ENCODE results near the gene NRSN2. TPM values are rescaled to one million over a fixed set of nuclear protein-coding genes. Genes with fewer than 3 reads are reported as not detected.

The NRSN2 gene, protein sequence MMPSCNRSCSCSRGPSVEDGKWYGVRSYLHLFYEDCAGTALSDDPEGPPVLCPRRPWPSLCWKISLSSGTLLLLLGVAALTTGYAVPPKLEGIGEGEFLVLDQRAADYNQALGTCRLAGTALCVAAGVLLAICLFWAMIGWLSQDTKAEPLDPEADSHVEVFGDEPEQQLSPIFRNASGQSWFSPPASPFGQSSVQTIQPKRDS
- 38.7 and 58.4 TPM in 2 replicates for total RNA-seq

DNA sequence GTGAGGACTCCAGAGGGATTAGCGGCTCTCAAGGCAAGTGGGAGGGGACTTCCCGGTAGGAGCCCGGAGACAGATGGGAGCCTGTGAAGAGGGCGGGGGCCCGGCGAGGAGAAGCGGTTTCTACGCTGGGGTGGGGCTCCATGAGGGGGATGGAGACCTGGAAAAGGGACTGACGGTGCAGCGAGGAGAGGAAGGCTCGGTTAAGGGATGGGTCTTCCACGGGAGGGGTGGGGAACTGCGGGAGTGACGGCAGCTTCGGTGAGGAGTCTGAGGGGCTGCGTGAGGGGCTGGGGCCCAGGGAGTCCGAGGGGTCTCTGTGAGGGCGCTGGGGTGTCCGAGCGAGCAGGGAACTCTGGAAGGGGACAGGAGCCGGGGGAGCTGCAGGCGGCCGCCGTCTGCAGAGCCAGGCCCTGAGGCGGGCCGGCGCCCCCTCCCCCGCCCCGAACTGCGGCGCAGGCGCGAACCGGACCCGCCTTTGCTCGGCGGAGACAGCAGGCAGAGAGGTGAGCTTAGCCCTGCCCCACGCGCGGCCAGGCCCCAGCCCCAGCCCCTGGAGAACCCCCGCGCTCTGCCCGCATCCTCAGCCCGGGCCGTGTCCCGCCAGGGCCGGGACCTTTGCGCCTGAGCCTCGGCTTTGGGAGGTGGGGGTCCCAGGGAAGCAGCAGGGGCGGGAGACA is at the start of gene NRSN2:
NRSN2 (plus strand) TSS at position 472 of the 677 bp plus-strand sequence. CDS start 2,533 bp downstream, outside the sequence.

DNA sequence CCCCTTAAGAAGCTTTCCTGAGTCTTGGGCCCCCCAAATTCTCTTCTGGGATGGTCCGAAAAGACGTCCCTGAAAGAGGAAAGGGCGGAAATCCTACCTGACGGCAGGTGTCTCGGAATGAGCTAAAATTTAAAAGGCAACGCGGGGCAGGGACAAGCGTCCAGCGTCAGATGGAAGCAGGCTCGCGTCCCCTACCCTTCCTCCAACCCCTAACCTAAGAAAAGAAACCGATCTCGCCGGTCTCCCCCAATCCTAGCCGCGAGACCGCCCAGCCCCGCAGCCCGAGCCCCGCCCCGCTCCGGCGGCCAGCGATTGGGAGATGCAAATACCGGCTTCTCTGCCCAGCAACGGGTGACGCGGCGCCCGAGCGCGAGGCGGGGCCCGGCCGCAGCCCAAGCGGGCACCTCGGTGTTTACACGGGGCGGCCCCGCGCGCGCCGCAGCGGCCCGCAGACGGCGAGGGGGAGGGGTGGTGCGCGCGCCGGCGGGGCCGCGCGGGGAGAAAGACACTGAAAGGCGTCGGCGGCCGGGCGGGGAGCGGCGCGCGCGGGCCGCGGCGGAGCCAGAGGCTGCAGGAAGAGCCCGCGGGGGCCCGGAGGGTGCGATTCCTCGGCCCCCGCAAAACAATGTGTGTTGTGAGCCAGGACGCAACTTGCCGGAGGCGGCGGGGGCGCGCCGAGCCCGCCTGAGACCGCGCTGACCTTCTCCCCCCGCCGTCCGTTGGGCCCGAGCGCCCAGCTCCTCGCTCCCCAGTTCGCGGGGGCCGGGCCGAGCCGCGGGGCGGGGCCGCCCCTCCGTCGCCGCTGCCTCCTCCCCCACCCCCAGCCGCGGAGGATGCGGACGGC is 21.6 kb upstream of the NRSN2 start, which contains the start of gene SOX12:
SOX12 (plus strand) TSS at position 508 of the 844 bp plus-strand sequence. CDS start 373 bp downstream, outside the sequence.

Other genes starting within 250 kb of the NRSN2 start
- not detected in 2 replicates for gene DEFB126, start 204.5 kb upstream of the NRSN2 start, total RNA-seq
- gene DEFB127, start 189.7 kb upstream of the NRSN2 start, total RNA-seq: not detected in 2 replicates
- not detected in 2 replicates for gene DEFB128, start 157.4 kb upstream of the NRSN2 start, total RNA-seq
- not detected in 2 replicates for gene DEFB129, start 119.9 kb upstream of the NRSN2 start, total RNA-seq
- gene DEFB132, start 89.4 kb upstream of the NRSN2 start, total RNA-seq: not detected in 2 replicates
- 0.15 and 0.23 TPM in 2 replicates for gene C20orf96, start 56.4 kb upstream of the NRSN2 start, total RNA-seq
- gene ZCCHC3, start 49.5 kb upstream of the NRSN2 start, total RNA-seq: 9.2 and 11.5 TPM in 2 replicates
- gene SOX12, start 21.6 kb upstream of the NRSN2 start, total RNA-seq: 6.6 and 8.9 TPM in 2 replicates
- 309 and 564 TPM in 2 replicates for gene TRIB3, start 33.6 kb downstream of the NRSN2 start, total RNA-seq
- gene RBCK1, start 61.2 kb downstream of the NRSN2 start, total RNA-seq: 190 and 417 TPM in 2 replicates
- gene TBC1D20, start 115.4 kb downstream of the NRSN2 start, total RNA-seq: 21.2 and 31.8 TPM in 2 replicates
- 84.4 and 133 TPM in 2 replicates for gene CSNK2A1, start 196.7 kb downstream of the NRSN2 start, total RNA-seq